Smooth muscle cell (in vitro differentiated cells): ENCODE data around the gene CD276. TPM values are rescaled to one million over a fixed set of nuclear protein-coding genes. Genes with fewer than 3 reads are reported as not detected.

ENCODE experiments used
- DNase-seq: peaks from one replicate; lab custom pipeline; 2025; ENCODE audit not compliant: unreplicated experiment; lab: John Stamatoyannopoulos, UW
- H2AFZ ChIP-seq: fragments of 200-600 bp; sonication (generic); 2 replicates; pipeline ENCODE4 v1.6.0; 2016; ENCODE audit warnings: antibody characterized with exemption, low read depth, mild to moderate bottlenecking
- H3F3A ChIP-seq: fragments of 200-600 bp; sonication (generic); 2 replicates; pipeline ENCODE4 v1.6.0; 2017; ENCODE audit warnings: antibody characterized with exemption, low read depth
- H3K27ac ChIP-seq: fragments of 200-600 bp; sonication (generic); 2 replicates; pipeline ENCODE4 v1.5.1; 2016; ENCODE audit warnings: low read depth, mild to moderate bottlenecking
- H3K27me3 ChIP-seq: fragments of 200-600 bp; sonication (generic); 2 replicates; pipeline ENCODE4 v1.6.1; 2016; ENCODE audit warnings: low read depth, mild to moderate bottlenecking
- H3K36me3 ChIP-seq: fragments of 200-600 bp; sonication (generic); 2 replicates; pipeline ENCODE4 v1.5.1; 2016; ENCODE audit warnings: low read depth
- H3K4me1 ChIP-seq: fragments of 200-600 bp; sonication (generic); 2 replicates; pipeline ENCODE4 v1.5.1; 2016; ENCODE audit warnings: low read depth
- H3K4me2 ChIP-seq: fragments of 200-600 bp; sonication (generic); 2 replicates; pipeline ENCODE4 v1.6.0; 2016; ENCODE audit warnings: mild to moderate bottlenecking
- H3K4me3 ChIP-seq: fragments of 200-600 bp; sonication (generic); 2 replicates; pipeline ENCODE4 v1.5.1; 2016; ENCODE audit warnings: mild to moderate bottlenecking
- H3K79me2 ChIP-seq: fragments of 200-600 bp; sonication (generic); 2 replicates; pipeline ENCODE4 v1.6.0; 2016; ENCODE audit warnings: low read depth, mild to moderate bottlenecking
- H3K9ac ChIP-seq: fragments of 200-600 bp; sonication (generic); 2 replicates; pipeline ENCODE4 v1.6.0; 2016; ENCODE audit warnings: low read depth
- H3K9me3 ChIP-seq: fragments of 200-600 bp; sonication (generic); replicated peaks from 2 replicates; pipeline ENCODE4 v1.5.1; 2016; ENCODE audit warnings: low read depth
- H4K20me1 ChIP-seq: fragments of 200-600 bp; sonication (generic); 2 replicates; pipeline ENCODE4 v1.6.0; 2016; ENCODE audit warnings: low read depth
- WGBS: methylation state at CpG from one replicate; pipeline ENCODE4 v1.1.7; 2016; ENCODE audit warnings: low lambda C conversion rate; 5-methylcytosine and 5-hydroxymethylcytosine counted together
- polyA plus RNA-seq: library from polyadenylated mRNA; unstranded; fragments of >200 nt; fragmentation: Nextera tagmentation; extraction: Ambion mirVana; gene quantifications from 2 replicates; pipeline ENCODE4 v1.2.1, GENCODE V29; 2016
- total RNA-seq: library from RNA; depleted of rRNA; stranded (reverse); fragments of >200 nt; gene quantifications from 2 replicates; pipeline ENCODE4 v1.2.3, GENCODE V29; 2014
- TF ChIP-seq, protein P1 (sequence below): fragments of 200-600 bp; sonication (generic); IDR thresholded peaks from 2 replicates; pipeline ENCODE4 v1.5.1; 2017; ENCODE audit warnings: borderline replicate concordance, mild to moderate bottlenecking, antibody characterized with exemption; ENCODE audit not compliant: insufficient read depth, poor library complexity, severe bottlenecking

Gene CD276
- total and polyA plus RNA-seq, 2 experiments from 2014 or later = 144 to 312 TPM

DNA sequence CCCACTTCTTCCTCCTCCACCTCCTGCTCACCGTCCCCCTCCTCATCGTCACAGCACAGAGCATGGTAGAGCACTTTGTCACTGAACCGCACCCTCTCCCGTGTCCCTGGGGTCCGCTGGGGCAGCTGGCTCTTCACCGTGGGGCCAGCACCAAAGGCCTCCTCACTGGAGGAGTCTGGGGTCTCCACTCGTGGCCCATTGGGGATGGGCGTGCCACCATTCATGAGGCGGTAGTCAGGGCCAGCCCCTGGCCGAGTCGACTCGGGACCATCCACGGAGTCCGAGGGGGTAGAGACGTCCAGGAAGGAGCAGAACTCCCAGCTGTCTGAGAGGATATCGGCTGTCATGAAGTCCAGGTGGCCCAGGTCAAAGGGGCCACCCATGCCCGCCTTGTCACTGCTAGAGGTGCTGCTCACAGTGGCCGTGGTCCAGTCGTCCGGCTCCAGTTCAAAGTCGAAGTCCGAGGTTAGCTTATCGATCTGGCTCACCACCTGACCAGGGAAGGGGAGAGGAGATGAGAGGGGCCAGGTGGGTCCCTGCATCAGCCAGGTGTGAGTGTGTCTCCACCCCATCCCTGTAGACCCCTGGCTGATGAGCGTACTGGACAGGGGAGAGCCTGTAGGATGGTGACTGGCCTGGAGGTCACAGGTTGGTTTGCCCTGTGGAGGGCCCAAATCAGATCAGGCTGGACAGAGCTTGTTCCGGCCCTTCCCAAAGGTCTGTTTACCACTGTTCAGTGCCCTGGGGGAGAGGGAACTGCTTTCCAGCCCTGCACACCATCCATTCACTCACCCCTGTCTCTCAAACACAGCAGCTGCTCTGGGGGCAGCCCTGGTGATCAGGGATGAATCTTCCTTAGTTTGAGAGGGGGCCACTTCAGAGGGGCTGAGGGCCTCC, 56.2 kb downstream of the CD276 start:
- Histone ChIP-seq H4K20me1 (no peaks in the 10 kb centered on the region), H3F3A (no peaks in the 10 kb centered on the region), H3K4me1 (no peaks in the 10 kb centered on the region), H3K9me3 (no peaks in the 10 kb centered on the region), H3K36me3 (no peaks in the 10 kb centered on the region), H3K27ac (no peak overlapping the region), H3K79me2 (no peaks in the 10 kb centered on the region), H3K9ac (no peak overlapping the region), H3K4me3 (no peak overlapping the region), H2AFZ (no peak overlapping the region), H3K4me2 (no peak overlapping the region), H3K27me3 (no peaks in the 10 kb centered on the region)
- 94% methylated on average over 25 of the region's 25 CpGs for WGBS
- TF ChIP-seq, protein P1, sequence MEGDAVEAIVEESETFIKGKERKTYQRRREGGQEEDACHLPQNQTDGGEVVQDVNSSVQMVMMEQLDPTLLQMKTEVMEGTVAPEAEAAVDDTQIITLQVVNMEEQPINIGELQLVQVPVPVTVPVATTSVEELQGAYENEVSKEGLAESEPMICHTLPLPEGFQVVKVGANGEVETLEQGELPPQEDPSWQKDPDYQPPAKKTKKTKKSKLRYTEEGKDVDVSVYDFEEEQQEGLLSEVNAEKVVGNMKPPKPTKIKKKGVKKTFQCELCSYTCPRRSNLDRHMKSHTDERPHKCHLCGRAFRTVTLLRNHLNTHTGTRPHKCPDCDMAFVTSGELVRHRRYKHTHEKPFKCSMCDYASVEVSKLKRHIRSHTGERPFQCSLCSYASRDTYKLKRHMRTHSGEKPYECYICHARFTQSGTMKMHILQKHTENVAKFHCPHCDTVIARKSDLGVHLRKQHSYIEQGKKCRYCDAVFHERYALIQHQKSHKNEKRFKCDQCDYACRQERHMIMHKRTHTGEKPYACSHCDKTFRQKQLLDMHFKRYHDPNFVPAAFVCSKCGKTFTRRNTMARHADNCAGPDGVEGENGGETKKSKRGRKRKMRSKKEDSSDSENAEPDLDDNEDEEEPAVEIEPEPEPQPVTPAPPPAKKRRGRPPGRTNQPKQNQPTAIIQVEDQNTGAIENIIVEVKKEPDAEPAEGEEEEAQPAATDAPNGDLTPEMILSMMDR = no peak
- DNase-seq = no peak

DNA sequence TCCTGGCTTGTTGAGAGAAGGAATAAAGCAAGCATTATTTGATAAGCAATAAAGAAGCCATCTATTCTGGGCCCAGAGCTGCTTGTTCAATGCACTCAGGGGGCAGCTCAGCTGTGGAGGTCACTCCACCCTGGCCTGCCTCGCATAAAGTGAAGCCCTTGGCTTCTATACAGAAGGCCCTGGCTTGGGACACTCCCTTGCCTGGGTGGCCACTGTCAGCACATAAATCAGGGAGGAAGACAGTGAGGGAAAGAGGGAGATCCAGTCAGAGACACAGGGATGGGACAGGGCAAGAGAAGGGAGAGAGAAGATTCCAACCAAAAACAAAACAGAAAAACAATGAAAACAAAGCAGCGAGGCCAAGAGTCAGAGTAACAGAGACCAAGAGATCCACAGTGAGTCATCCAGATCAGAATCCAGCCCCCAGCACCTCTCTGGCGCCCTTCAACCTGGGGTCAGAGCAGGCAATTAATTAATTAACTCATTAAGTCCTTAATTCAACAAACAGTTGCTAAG, 57.2 kb downstream of the CD276 start:
- Histone ChIP-seq H3K9me3 (no peaks in the 10 kb centered on the region), H3K27me3 (no peaks in the 10 kb centered on the region)

DNA sequence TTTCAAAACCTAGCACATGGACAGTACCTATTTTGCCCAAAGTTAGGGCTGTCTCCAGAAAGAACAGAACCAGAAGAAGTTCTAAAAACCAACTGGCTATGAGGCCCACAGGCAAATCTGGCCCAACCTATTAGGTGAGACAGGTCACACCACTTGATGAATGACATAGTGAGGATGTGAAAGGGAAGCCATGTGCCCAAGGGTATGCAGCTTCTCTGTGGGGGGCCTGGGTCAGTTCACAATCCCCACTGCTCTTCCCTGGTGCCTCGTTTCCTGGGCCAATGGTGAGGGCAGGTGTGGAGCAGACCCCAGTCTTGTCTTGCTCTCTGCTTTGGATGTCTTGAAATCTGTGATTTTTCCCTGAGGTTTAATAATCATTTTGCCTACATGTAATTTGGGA, 60.1 kb downstream of the CD276 start:
- 52% methylated on average over 1 of the region's 1 CpG for WGBS
- H2AFZ ChIP-seq = no peak overlapping the region
- TF ChIP-seq, protein P1 = no peak
- H3F3A ChIP-seq = no peaks in the 10 kb centered on the region
- H3K4me1 ChIP-seq = no peaks in the 10 kb centered on the region
- no peaks in the 10 kb centered on the region for H3K9me3 ChIP-seq
- H3K27ac ChIP-seq = no peak overlapping the region
- no peak overlapping the region for H3K4me3 ChIP-seq
- H3K79me2 ChIP-seq = no peaks in the 10 kb centered on the region
- no peaks in the 10 kb centered on the region for H3K27me3 ChIP-seq
- no peaks in the 10 kb centered on the region for H3K36me3 ChIP-seq
- no peaks in the 10 kb centered on the region for H4K20me1 ChIP-seq
- H3K4me2 ChIP-seq = no peak overlapping the region
- DNase-seq = no peak
- H3K9ac ChIP-seq = no peak overlapping the region

More for the DNA sequence above, 57.2 kb downstream of the CD276 start:
- no peak for DNase-seq
- no peak overlapping the region for H2AFZ ChIP-seq
- H3K27ac ChIP-seq = no peak overlapping the region
- TF ChIP-seq, protein P1 = no peak
- H3K79me2 ChIP-seq = no peaks in the 10 kb centered on the region
- 84% methylated on average over 3 of the region's 3 CpGs for WGBS
- no peaks in the 10 kb centered on the region for H3K36me3 ChIP-seq
- H3F3A ChIP-seq = no peaks in the 10 kb centered on the region
- H3K4me3 ChIP-seq = no peak overlapping the region
- H4K20me1 ChIP-seq = no peaks in the 10 kb centered on the region
- no peaks in the 10 kb centered on the region for H3K4me1 ChIP-seq
- no peak overlapping the region for H3K9ac ChIP-seq
- H3K4me2 ChIP-seq = no peak overlapping the region
